Body of pancreas (tissue), 4 donors: ENCODE measurements around the gene SH2D7. TPM values are rescaled to one million over a fixed set of nuclear protein-coding genes. Genes with fewer than 3 reads are reported as not detected.

Experiments
- ATAC-seq: fragments of 150-250 bp; one replicate; pipeline ENCODE4 v1.9.1; 2016
- DNase-seq, 4 donors: peaks; one replicate each; pipeline ENCODE4 v3.0.0-alpha.2; 2019
- H3K27ac ChIP-seq, 4 donors: fragments of 200-600 bp; sonication (generic); 1 replicate in 3 of 4; 2 replicates in 1 of 4; pipeline versions ENCODE4 v1.5.1 to v1.6.1; 2016 to 2019; ENCODE audit warnings: mild to moderate bottlenecking in 1 of 4, mixed read lengths in 1 of 4, moderate library complexity in 1 of 4
- H3K27me3 ChIP-seq, 2 donors: fragments of 200-600 bp; sonication (generic); one replicate each; pipeline ENCODE4 v1.6.0; 2016; ENCODE audit warnings: mild to moderate bottlenecking in 1 of 2
- H3K36me3 ChIP-seq, 2 donors: fragments of 200-600 bp; sonication (generic); replicated peaks in 1 of 2; 2 replicates each; pipeline ENCODE4 v1.5.1; 2016; ENCODE audit warnings: low read depth in 2 of 2; ENCODE audit not compliant: insufficient read depth in 1 of 2
- H3K4me1 ChIP-seq: fragments of 200-600 bp; sonication (generic); one replicate; pipeline ENCODE4 v1.6.0; 2016
- H3K4me3 ChIP-seq, 2 donors: fragments of 200-600 bp; sonication (generic); 1 replicate in 1 of 2; 2 replicates in 1 of 2; pipeline ENCODE4 v1.5.1; 2016 to 2019
- H3K9me3 ChIP-seq, 3 donors: fragments of 200-600 bp; sonication (generic); 1 replicate in 2 of 3; 2 replicates in 1 of 3; pipeline ENCODE4 v1.5.1; 2016
- POLR2A ChIP-seq, 3 donors: fragments of 450-650 bp; IDR thresholded peaks; one replicate each; pipeline ENCODE4 v1.6.1; 2016; ENCODE audit warnings: antibody characterized with exemption in 3 of 3, mild to moderate bottlenecking in 2 of 3
- WGBS, 2 donors: methylation state at CpG; one replicate each; pipeline ENCODE4 v1.1.5; 2017; 5-methylcytosine and 5-hydroxymethylcytosine counted together
- intact Hi-C: fragments of 100-400 bp; cut with DNase I; formaldehyde crosslinking; loops from one replicate; pipeline ENCODE4 v1.15.1; 2023
- total RNA-seq, 2 donors: library from RNA; depleted of rRNA; stranded (reverse); fragments of >200 nt; gene quantifications; one replicate each; pipeline ENCODE4 v1.1.0, GENCODE V29; 2016
- TF ChIP-seq, protein P1 (sequence below), 7 experiments: fragments of 450-650 bp in 4 of 7; fragments of 200-600 bp in 3 of 7; sonication (generic) in 3 of 7; IDR thresholded peaks; one replicate each; pipeline ENCODE4 v1.5.1; 2016 to 2019; ENCODE audit warnings: antibody characterized with exemption in 7 of 7

The SH2D7 gene
- total RNA-seq, 2 donors from 2014 or later: not detected

DNA sequence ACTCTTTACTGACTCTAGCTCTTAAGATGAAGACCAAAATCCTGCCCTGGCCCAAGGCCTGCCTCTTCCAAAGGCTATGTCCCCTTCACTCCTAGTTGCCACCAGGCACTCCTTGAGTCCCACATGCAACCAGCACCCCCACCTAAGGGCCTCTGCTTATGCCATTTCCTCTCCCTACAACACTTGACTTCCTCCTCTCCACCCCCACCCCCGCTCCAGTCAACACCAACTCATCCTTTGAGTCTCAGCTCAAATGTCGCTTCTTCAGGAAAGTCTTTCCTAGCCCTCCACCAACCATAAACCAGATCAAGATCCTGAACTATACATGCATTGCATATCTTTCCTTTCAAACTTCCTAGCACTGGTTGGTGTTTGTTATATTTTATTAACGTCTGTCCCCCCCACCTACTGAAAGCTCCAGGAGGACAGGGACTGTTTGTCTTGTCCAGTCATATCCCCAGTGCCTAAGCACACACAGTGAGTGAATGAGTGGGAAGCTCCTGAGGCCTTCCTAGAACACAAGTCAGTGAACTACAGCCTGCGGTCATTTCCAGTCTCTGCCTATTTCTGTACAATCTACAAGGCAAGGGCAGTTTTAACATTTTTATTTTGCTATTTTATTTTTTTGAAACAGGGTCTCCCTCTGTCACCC is 22.2 kb upstream of the SH2D7 start:
- H3K27ac ChIP-seq: peak overlapping the region in 1 of 4 donors; percentile 78
- TF ChIP-seq POLR2A (IDR thresholded peaks at IDR 0.05): no peak
- TF ChIP-seq, protein P1, sequence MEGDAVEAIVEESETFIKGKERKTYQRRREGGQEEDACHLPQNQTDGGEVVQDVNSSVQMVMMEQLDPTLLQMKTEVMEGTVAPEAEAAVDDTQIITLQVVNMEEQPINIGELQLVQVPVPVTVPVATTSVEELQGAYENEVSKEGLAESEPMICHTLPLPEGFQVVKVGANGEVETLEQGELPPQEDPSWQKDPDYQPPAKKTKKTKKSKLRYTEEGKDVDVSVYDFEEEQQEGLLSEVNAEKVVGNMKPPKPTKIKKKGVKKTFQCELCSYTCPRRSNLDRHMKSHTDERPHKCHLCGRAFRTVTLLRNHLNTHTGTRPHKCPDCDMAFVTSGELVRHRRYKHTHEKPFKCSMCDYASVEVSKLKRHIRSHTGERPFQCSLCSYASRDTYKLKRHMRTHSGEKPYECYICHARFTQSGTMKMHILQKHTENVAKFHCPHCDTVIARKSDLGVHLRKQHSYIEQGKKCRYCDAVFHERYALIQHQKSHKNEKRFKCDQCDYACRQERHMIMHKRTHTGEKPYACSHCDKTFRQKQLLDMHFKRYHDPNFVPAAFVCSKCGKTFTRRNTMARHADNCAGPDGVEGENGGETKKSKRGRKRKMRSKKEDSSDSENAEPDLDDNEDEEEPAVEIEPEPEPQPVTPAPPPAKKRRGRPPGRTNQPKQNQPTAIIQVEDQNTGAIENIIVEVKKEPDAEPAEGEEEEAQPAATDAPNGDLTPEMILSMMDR (IDR thresholded peaks at IDR 0.05): no peak
- ATAC-seq: no peak
- intact Hi-C loops: no loop called here
- no peaks in the 10 kb centered on the region for H3K36me3 ChIP-seq
- no peak for DNase-seq
- peaks cover 83% of the 10 kb centered on the region for H3K4me1 ChIP-seq
- no peaks in the 10 kb centered on the region for H3K9me3 ChIP-seq
- no peak overlapping the region for H3K4me3 ChIP-seq
- H3K27me3 ChIP-seq: no peaks in the 10 kb centered on the region
- 74 to 87% methylated on average over 4 of the region's 4 CpGs for WGBS, 2 donors

DNA sequence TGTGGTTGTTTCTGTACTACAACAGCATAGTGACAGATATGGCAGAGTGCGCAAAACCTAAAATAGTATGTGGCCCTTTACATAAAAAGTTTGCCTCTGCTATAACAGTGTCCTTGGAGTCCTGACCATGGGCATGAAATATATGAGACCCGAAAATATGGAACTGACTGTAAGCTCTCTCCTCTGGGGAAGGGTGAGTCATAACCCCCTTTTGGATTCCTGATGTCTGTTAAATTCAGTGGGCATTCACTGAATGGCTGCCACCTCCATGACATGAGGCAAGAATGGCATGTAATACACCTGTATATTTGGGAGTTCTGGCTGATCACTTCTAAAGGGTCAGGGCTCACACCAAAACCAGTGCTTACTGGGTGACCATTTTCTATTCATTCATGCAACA is 21.0 kb upstream of the SH2D7 start:
- Histone ChIP-seq H3K4me3 (no peak overlapping the region), H3K4me1 (peaks cover 82% of the 10 kb centered on the region), H3K36me3 (no peaks in the 10 kb centered on the region), H3K27ac (no peak overlapping the region), H3K27me3 (no peaks in the 10 kb centered on the region), H3K9me3 (no peaks in the 10 kb centered on the region)
- no peak for TF ChIP-seq POLR2A (IDR thresholded peaks at IDR 0.05)
- TF ChIP-seq, protein P1 (IDR thresholded peaks at IDR 0.05): no peak
- WGBS, 2 donors: 34 to 94% methylated on average over 2 of the region's 2 CpGs
- intact Hi-C loops: no loop called here
- ATAC-seq (no peak), DNase-seq (no peak)

DNA sequence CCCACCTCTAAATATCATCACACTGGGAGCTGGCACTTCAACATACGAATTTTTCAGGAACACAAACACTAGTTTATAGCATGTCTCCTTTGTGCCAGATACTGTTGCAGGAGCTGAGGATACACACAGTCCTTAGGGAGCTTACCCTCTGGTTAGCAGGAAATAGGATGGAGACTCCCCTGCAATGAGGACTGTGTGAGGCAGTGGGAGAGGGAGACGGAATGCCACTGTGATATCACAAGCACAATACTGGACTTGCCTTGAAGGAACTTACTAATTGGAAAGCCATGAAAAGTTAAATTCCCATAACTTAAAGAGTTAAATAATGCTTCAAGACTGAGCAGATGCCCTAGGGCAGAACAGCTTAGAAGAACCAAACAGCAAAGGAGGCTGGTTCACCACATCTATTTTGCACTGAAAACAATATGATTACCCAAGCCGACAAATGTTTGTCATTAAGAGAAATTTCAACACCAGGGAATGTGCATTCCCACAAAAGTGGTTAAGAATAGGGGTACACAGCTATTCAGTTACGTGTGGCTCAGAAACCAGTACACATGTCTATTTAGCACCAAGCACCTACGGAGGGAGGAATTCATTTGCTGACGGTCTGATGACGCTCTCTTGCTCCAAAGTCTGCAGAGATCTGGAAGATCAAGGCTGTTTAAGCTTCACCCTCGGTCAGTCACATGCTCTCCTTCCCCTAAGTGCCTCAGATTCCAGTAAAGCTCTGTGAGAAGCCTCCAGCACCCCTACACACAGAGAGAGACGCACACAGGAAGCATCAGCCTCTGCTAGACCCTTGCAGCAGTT is 20.1 kb upstream of the SH2D7 start:
- DNase-seq: peak in 1 of 4 donors; percentile 52
- intact Hi-C loops: no loop called here
- no peaks in the 10 kb centered on the region for H3K9me3 ChIP-seq
- no peak for ATAC-seq
- no peak overlapping the region for H3K4me3 ChIP-seq
- peak in 1 of 3 donors; percentile 48 for TF ChIP-seq POLR2A (IDR thresholded peaks at IDR 0.05)
- TF ChIP-seq, protein P1 (IDR thresholded peaks at IDR 0.05): no peak
- H3K4me1 ChIP-seq: peaks cover 78% of the 10 kb centered on the region
- H3K27me3 ChIP-seq: no peaks in the 10 kb centered on the region
- H3K36me3 ChIP-seq: no peaks in the 10 kb centered on the region
- 54 to 64% methylated on average over 9 of the region's 9 CpGs for WGBS, 2 donors
- peak overlapping the region in 3 of 4 donors; percentile 8 to 44 (median 32) for H3K27ac ChIP-seq

DNA sequence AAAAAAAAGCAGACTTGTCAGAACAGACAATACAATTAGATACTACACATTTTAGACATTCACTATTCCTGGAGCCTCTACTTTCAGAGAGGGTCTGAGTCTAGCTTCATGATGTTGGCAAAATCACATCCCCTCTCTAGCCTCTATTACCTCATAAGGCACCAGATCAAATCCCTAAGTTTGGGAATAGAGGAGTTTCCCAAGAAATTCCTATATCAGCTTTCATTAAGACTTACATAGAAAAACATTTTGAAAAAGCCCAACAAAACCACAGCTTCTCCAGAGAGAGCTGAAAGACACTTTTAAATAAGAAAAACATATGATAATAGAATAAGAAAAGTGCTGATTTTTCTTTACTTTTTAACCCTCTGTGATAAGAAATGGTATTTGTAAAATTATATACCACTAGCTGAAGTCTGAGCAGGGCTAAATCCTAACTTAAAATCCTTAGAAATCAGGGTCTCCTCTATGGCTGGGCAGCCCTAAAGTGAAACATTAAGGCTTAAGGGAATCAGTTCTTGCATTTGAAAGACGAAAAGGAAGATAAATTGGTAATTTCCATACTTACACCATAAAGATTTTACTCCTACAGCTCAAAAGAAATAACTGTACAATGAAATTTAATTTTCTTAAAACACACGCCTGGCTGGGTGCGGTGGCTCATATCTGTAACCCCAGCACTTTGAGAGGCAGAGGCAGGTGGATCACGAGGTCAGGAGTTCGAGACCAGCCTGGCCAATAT is 19.1 kb upstream of the SH2D7 start:
- TF ChIP-seq, protein P1 (IDR thresholded peaks at IDR 0.05): no peak
- TF ChIP-seq POLR2A (IDR thresholded peaks at IDR 0.05): no peak
- Histone ChIP-seq H3K36me3 (no peaks in the 10 kb centered on the region), H3K9me3 (no peaks in the 10 kb centered on the region), H3K4me3 (no peak overlapping the region), H3K4me1 (peaks cover 74% of the 10 kb centered on the region), H3K27ac (peak overlapping the region in 1 of 4 donors; percentile 44), H3K27me3 (no peaks in the 10 kb centered on the region)
- 89 to 91% methylated on average over 5 of the region's 5 CpGs for WGBS, 2 donors
- intact Hi-C loops: no loop called here
- no peak for DNase-seq
- no peak for ATAC-seq
